ENCODE data around the gene RAPGEF4.

RAPGEF4 gene

GRCh38 chr2:172735582-172736423 lies at the start of gene RAPGEF4:
Gene RAPGEF4 (plus strand): TSS chr2:172735845. CDS start chr2:172735984, 139 bp downstream.
- H3K4me3 Mint-ChIP-seq = no peak within 1 kb of the TSS
- no peak within 1 kb of the TSS for H3K27ac Mint-ChIP-seq
- no peaks in the 10 kb centered on the region for H3K9me3 Mint-ChIP-seq
- H3K27me3 Mint-ChIP-seq (ENCODE audit: low read depth) = peaks cover 71% of the 10 kb centered on the region
- H3K36me3 Mint-ChIP-seq (ENCODE audit: low read depth) = no peaks in the 10 kb centered on the region
- peaks cover 4% of the 10 kb centered on the region for H3K4me1 Mint-ChIP-seq (ENCODE audit: low read depth)

- peaks cover 17% of the 10 kb centered on the region for H3K9me3 Mint-ChIP-seq
- no peak overlapping the region for H3K4me3 Mint-ChIP-seq
- H3K36me3 Mint-ChIP-seq (ENCODE audit: low read depth) = peaks cover 5% of the 10 kb centered on the region
- H3K4me1 Mint-ChIP-seq (ENCODE audit: low read depth) = peaks cover 22% of the 10 kb centered on the region
- H3K27me3 Mint-ChIP-seq (ENCODE audit: low read depth) = no peaks in the 10 kb centered on the region
- no peak overlapping the region for H3K27ac Mint-ChIP-seq
Observed at GRCh38 chr2:172693037-172693436, 42.6 kb upstream of the RAPGEF4 start.

GRCh38 chr2:172693529-172694455 lies 41.9 kb upstream of the RAPGEF4 start:
- peaks cover 29% of the 10 kb centered on the region for H3K4me1 Mint-ChIP-seq (ENCODE audit: low read depth)
- H3K27ac Mint-ChIP-seq = no peak overlapping the region
- peaks cover 3% of the 10 kb centered on the region for H3K36me3 Mint-ChIP-seq (ENCODE audit: low read depth)
- H3K9me3 Mint-ChIP-seq = peaks cover 11% of the 10 kb centered on the region
- H3K27me3 Mint-ChIP-seq (ENCODE audit: low read depth) = no peaks in the 10 kb centered on the region
- H3K4me3 Mint-ChIP-seq = no peak overlapping the region

GRCh38 chr2:172697296-172697695 lies 38.3 kb upstream of the RAPGEF4 start:
- no peaks in the 10 kb centered on the region for H3K9me3 Mint-ChIP-seq
- H3K27me3 Mint-ChIP-seq (ENCODE audit: low read depth) = peaks cover 3% of the 10 kb centered on the region
- H3K27ac Mint-ChIP-seq = no peak overlapping the region
- H3K4me1 Mint-ChIP-seq (ENCODE audit: low read depth) = peaks cover 25% of the 10 kb centered on the region
- peaks cover 1% of the 10 kb centered on the region for H3K36me3 Mint-ChIP-seq (ENCODE audit: low read depth)
- no peak overlapping the region for H3K4me3 Mint-ChIP-seq

- Mint-ChIP-seq H3K9me3 (no peaks in the 10 kb centered on the region), H3K4me1 (ENCODE audit: low read depth) (peaks cover 22% of the 10 kb centered on the region)
Observed at GRCh38 chr2:172698041-172698863, 37.4 kb upstream of the RAPGEF4 start.

GRCh38 chr2:172701250-172701649 lies 34.4 kb upstream of the RAPGEF4 start:
- Mint-ChIP-seq H3K27me3 (ENCODE audit: low read depth) (peaks cover 10% of the 10 kb centered on the region), H3K36me3 (ENCODE audit: low read depth) (peaks cover 1% of the 10 kb centered on the region), H3K27ac (no peak overlapping the region), H3K9me3 (no peaks in the 10 kb centered on the region), H3K4me3 (no peak overlapping the region), H3K4me1 (ENCODE audit: low read depth) (peaks cover 14% of the 10 kb centered on the region)

More at GRCh38 chr2:172698041-172698863, 37.4 kb upstream of the RAPGEF4 start:
- Mint-ChIP-seq H3K27ac (no peak overlapping the region), H3K27me3 (ENCODE audit: low read depth) (peaks cover 3% of the 10 kb centered on the region), H3K36me3 (ENCODE audit: low read depth) (peaks cover 1% of the 10 kb centered on the region), H3K4me3 (no peak overlapping the region)

- peaks cover 10% of the 10 kb centered on the region for H3K27me3 Mint-ChIP-seq (ENCODE audit: low read depth)
- H3K4me3 Mint-ChIP-seq = no peak overlapping the region
- peaks cover 13% of the 10 kb centered on the region for H3K4me1 Mint-ChIP-seq (ENCODE audit: low read depth)
- no peaks in the 10 kb centered on the region for H3K9me3 Mint-ChIP-seq
- no peak overlapping the region for H3K27ac Mint-ChIP-seq
- peaks cover 1% of the 10 kb centered on the region for H3K36me3 Mint-ChIP-seq (ENCODE audit: low read depth)
Observed at GRCh38 chr2:172702451-172702850, 33.2 kb upstream of the RAPGEF4 start.

GRCh38 chr2:172704072-172704936 lies 31.3 kb upstream of the RAPGEF4 start:
- H3K27me3 Mint-ChIP-seq (ENCODE audit: low read depth) = peaks cover 23% of the 10 kb centered on the region
- no peak overlapping the region for H3K27ac Mint-ChIP-seq
- H3K36me3 Mint-ChIP-seq (ENCODE audit: low read depth) = peaks cover under 1% of the 10 kb centered on the region
- H3K4me3 Mint-ChIP-seq = no peak overlapping the region
- no peaks in the 10 kb centered on the region for H3K9me3 Mint-ChIP-seq
- no peaks in the 10 kb centered on the region for H3K4me1 Mint-ChIP-seq (ENCODE audit: low read depth)

GRCh38 chr2:172705352-172705751 lies 30.3 kb upstream of the RAPGEF4 start:
- Mint-ChIP-seq H3K27ac (no peak overlapping the region), H3K27me3 (ENCODE audit: low read depth) (peaks cover 23% of the 10 kb centered on the region), H3K36me3 (ENCODE audit: low read depth) (no peaks in the 10 kb centered on the region), H3K4me1 (ENCODE audit: low read depth) (no peaks in the 10 kb centered on the region), H3K4me3 (no peak overlapping the region), H3K9me3 (no peaks in the 10 kb centered on the region)

- Mint-ChIP-seq H3K9me3 (no peaks in the 10 kb centered on the region), H3K4me1 (ENCODE audit: low read depth) (no peaks in the 10 kb centered on the region), H3K27me3 (ENCODE audit: low read depth) (peaks cover 19% of the 10 kb centered on the region), H3K4me3 (no peak overlapping the region), H3K36me3 (ENCODE audit: low read depth) (no peaks in the 10 kb centered on the region), H3K27ac (no peak overlapping the region)
Observed at GRCh38 chr2:172708247-172708646, 27.4 kb upstream of the RAPGEF4 start.

- Mint-ChIP-seq H3K4me1 (ENCODE audit: low read depth) (no peaks in the 10 kb centered on the region), H3K4me3 (no peak overlapping the region), H3K36me3 (ENCODE audit: low read depth) (no peaks in the 10 kb centered on the region), H3K27ac (no peak overlapping the region), H3K9me3 (no peaks in the 10 kb centered on the region), H3K27me3 (ENCODE audit: low read depth) (peaks cover 19% of the 10 kb centered on the region)
Observed at GRCh38 chr2:172709566-172710291, 25.9 kb upstream of the RAPGEF4 start.

- H3K36me3 Mint-ChIP-seq (ENCODE audit: low read depth) = no peaks in the 10 kb centered on the region
- H3K27me3 Mint-ChIP-seq (ENCODE audit: low read depth) = peaks cover 25% of the 10 kb centered on the region
- no peak overlapping the region for H3K27ac Mint-ChIP-seq
- H3K9me3 Mint-ChIP-seq = no peaks in the 10 kb centered on the region
- no peak overlapping the region for H3K4me3 Mint-ChIP-seq
- no peaks in the 10 kb centered on the region for H3K4me1 Mint-ChIP-seq (ENCODE audit: low read depth)
Observed at GRCh38 chr2:172710584-172711047, 25.0 kb upstream of the RAPGEF4 start.

- Mint-ChIP-seq H3K27ac (no peak overlapping the region), H3K9me3 (no peaks in the 10 kb centered on the region), H3K4me1 (ENCODE audit: low read depth) (no peaks in the 10 kb centered on the region), H3K27me3 (ENCODE audit: low read depth) (peaks cover 20% of the 10 kb centered on the region), H3K4me3 (no peak overlapping the region), H3K36me3 (ENCODE audit: low read depth) (no peaks in the 10 kb centered on the region)
Observed at GRCh38 chr2:172711110-172711509, 24.5 kb upstream of the RAPGEF4 start.

Data from T-helper 1 cell treated with Interleukin-12 subunit alpha and Interleukin-12 subunit beta and Interleukin-4 antibody, amounts not matched to agents 30 μg/mL and 1 μg/mL, for 36 hours (primary cell).